Measurements from ENCODE around the gene LRRC4C.
A peak's percentile ranks its signal among the peaks of the same experiment; 100 is the strongest.

The LRRC4C gene

DNA sequence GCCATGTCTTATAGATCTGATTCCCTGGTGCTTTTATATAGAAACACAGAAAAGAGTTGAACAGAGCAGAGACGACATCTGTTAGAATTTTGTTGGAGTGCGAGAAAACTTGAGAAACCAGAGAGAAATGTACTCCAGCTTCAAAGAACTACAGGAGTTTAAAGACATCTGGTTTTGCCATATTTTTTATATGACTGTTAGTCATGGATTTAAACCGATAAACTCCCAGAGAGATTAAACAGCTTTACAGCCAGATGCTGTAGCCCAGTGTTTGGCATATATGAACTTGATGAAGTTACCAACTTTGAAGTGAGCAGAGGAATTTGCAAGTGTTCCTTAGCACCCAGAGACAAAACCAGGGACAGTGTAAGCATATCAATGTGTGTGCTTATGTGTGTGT, 1083.1 kb downstream of the LRRC4C start:
- TF ChIP-seq Cebpa-rat (IDR thresholded peaks at IDR 0.05): no peak
- no peak overlapping the region for H3K9ac ChIP-seq
- H3K27me3 ChIP-seq: no peaks in the 10 kb centered on the region
- H3K4me2 ChIP-seq: no peak overlapping the region
- no peaks in the 10 kb centered on the region for H3K36me3 ChIP-seq
- no peaks in the 10 kb centered on the region for H4K20me1 ChIP-seq
- H3K4me3 ChIP-seq: no peak overlapping the region
- no peak overlapping the region for H3K27ac ChIP-seq
- no peaks in the 10 kb centered on the region for H3K4me1 ChIP-seq
- no peaks in the 10 kb centered on the region for H3K9me3 ChIP-seq (replicated peaks in 1 of 11)

GRCh38 chr11:40370821-40371616, 1088.4 kb downstream of the LRRC4C start:
- Histone ChIP-seq H3K9ac (no peak overlapping the region), H3K9me3 (replicated peaks in 1 of 11) (no peaks in the 10 kb centered on the region), H3K4me2 (no peak overlapping the region), H3K36me3 (no peaks in the 10 kb centered on the region), H3K4me1 (no peaks in the 10 kb centered on the region), H3K4me3 (no peak overlapping the region), H3K27me3 (no peaks in the 10 kb centered on the region), H4K20me1 (no peaks in the 10 kb centered on the region), H3K27ac (no peak overlapping the region)
- no peak for TF ChIP-seq Cebpa-rat (IDR thresholded peaks at IDR 0.05)

- Histone ChIP-seq H3K27me3 (no peaks in the 10 kb centered on the region), H3K4me2 (no peak overlapping the region), H3K9me3 (replicated peaks in 1 of 11) (no peaks in the 10 kb centered on the region; a peak in 1 of 22 replicates), H3K4me1 (no peaks in the 10 kb centered on the region), H4K20me1 (no peaks in the 10 kb centered on the region), H3K9ac (no peak overlapping the region), H3K36me3 (no peaks in the 10 kb centered on the region), H3K27ac (no peak overlapping the region), H3K4me3 (no peak overlapping the region)
- no peak for TF ChIP-seq Cebpa-rat (IDR thresholded peaks at IDR 0.05)
Observed at GRCh38 chr11:40360206-40360798, 1099.2 kb downstream of the LRRC4C start.

- H3K4me2 ChIP-seq: no peak overlapping the region
- no peaks in the 10 kb centered on the region for H4K20me1 ChIP-seq
- H3K9ac ChIP-seq: no peak overlapping the region
- no peaks in the 10 kb centered on the region for H3K27me3 ChIP-seq
- no peaks in the 10 kb centered on the region for H3K9me3 ChIP-seq (replicated peaks in 1 of 11)
- H3K4me1 ChIP-seq: peaks cover 0 to 5% (median 0%) of the 10 kb centered on the region in 10 experiments; a peak in 1 of 20 replicates
- no peak overlapping the region for H3K4me3 ChIP-seq
- TF ChIP-seq Cebpa-rat (IDR thresholded peaks at IDR 0.05): no peak
- H3K36me3 ChIP-seq: no peaks in the 10 kb centered on the region
- H3K27ac ChIP-seq: no peak overlapping the region
Observed at GRCh38 chr11:40354121-40354520, 1105.3 kb downstream of the LRRC4C start.

DNA sequence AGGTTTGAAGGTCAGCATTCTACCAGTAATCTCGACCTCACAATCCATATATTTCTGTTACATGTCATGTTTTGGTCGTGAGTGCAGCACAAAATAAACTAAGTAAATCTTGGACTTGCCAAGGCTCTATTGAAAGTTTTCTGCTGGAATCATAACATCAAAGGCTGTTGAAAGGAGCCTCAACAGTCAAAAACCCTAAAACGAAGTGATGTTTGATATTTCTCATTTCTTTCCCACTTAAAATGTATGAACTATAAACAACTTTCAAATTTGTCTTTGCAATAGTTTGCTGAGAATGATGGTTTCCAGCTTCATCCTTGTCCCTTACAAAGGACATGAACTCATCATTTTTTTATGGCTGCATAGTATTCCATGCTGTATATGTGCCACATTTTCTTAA, 1118.5 kb downstream of the LRRC4C start:
- TF ChIP-seq Cebpa-rat (IDR thresholded peaks at IDR 0.05): no peak
- no peaks in the 10 kb centered on the region for H3K27me3 ChIP-seq
- H3K9me3 ChIP-seq (replicated peaks in 1 of 11): peaks cover 0 to 10% (median 0%) of the 10 kb centered on the region in 11 experiments; a peak in 3 of 22 replicates
- H3K36me3 ChIP-seq: no peaks in the 10 kb centered on the region
- peaks cover 0 to 9% (median 0%) of the 10 kb centered on the region in 10 experiments; a peak in 3 of 20 replicates for H3K4me1 ChIP-seq
- no peak overlapping the region for H3K27ac ChIP-seq
- H3K4me2 ChIP-seq: no peak overlapping the region
- H4K20me1 ChIP-seq: no peaks in the 10 kb centered on the region
- H3K4me3 ChIP-seq: no peak overlapping the region
- no peak overlapping the region for H3K9ac ChIP-seq

- H3K27ac ChIP-seq: no peak overlapping the region
- H3K9ac ChIP-seq: no peak overlapping the region
- no peaks in the 10 kb centered on the region for H3K27me3 ChIP-seq
- no peaks in the 10 kb centered on the region for H3K36me3 ChIP-seq
- TF ChIP-seq Cebpa-rat (IDR thresholded peaks at IDR 0.05): no peak
- H3K4me3 ChIP-seq: no peak overlapping the region
- no peaks in the 10 kb centered on the region for H4K20me1 ChIP-seq
- peaks cover 0 to 2% (median 0%) of the 10 kb centered on the region in 11 experiments; a peak in 3 of 22 replicates for H3K9me3 ChIP-seq (replicated peaks in 1 of 11)
- H3K4me1 ChIP-seq: peaks cover 0 to 9% (median 0%) of the 10 kb centered on the region in 10 experiments; a peak in 3 of 20 replicates
- H3K4me2 ChIP-seq: 0 out of 22 replicates have a peak overlapping the region, but pooled peaks of 2 of the 11 experiments have one; percentile 6 to 22
Observed at GRCh38 chr11:40338739-40339138, 1120.7 kb downstream of the LRRC4C start.

DNA sequence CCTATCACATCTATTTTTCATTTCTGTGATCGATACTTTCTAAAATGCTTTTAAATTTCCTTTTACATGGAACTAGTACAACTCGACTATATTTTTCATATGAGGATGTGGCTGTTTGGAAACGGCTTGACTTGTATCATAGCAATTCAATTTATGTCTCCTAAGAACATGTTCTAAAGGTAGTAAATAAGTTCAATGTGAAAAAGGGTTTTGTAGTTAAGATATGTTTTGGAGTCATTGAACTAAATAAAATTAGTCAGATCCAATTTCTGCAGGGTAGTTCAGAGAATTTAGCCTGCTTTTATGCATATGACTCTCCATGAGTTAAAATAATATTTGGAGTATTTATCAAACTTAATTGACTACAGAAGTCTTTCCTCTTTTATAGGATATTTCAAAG, 1121.4 kb downstream of the LRRC4C start:
- Histone ChIP-seq H3K4me3 (no peak overlapping the region), H3K36me3 (no peaks in the 10 kb centered on the region), H3K4me1 (peaks cover 0 to 9% (median 0%) of the 10 kb centered on the region in 10 experiments; a peak in 3 of 20 replicates), H3K27ac (no peak overlapping the region), H3K9me3 (replicated peaks in 1 of 11) (no peaks in the 10 kb centered on the region), H3K4me2 (no peak overlapping the region), H4K20me1 (no peaks in the 10 kb centered on the region), H3K9ac (no peak overlapping the region), H3K27me3 (no peaks in the 10 kb centered on the region)
- no peak for TF ChIP-seq Cebpa-rat (IDR thresholded peaks at IDR 0.05)

DNA sequence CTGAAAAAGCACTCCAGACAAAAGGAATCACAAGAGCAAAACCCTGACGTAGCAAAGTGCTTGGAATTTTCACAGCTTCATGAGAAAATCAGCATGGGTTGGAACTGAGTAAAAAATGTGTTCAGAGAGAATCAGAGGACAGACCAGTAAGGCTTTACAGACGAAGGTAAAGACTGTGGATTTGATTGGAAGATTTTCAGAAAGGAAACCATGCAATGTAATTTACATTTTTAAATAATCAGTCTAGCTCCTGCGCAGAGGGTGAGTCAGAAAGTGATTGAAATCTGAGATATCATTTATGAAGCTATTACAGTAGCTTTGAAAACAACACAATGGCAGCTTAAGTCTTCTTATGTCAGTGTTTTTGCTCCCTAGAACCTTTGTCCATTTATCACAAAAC, 1122.3 kb downstream of the LRRC4C start:
- H3K27me3 ChIP-seq: no peaks in the 10 kb centered on the region
- no peaks in the 10 kb centered on the region for H3K9me3 ChIP-seq (replicated peaks in 1 of 11)
- no peak overlapping the region for H3K4me3 ChIP-seq
- H3K36me3 ChIP-seq: no peaks in the 10 kb centered on the region
- H3K4me1 ChIP-seq: peaks cover 0 to 9% (median 0%) of the 10 kb centered on the region in 10 experiments; a peak in 3 of 20 replicates
- no peak for TF ChIP-seq Cebpa-rat (IDR thresholded peaks at IDR 0.05)
- no peak overlapping the region for H3K4me2 ChIP-seq
- no peak overlapping the region for H3K27ac ChIP-seq
- no peak overlapping the region for H3K9ac ChIP-seq
- H4K20me1 ChIP-seq: no peaks in the 10 kb centered on the region

DNA sequence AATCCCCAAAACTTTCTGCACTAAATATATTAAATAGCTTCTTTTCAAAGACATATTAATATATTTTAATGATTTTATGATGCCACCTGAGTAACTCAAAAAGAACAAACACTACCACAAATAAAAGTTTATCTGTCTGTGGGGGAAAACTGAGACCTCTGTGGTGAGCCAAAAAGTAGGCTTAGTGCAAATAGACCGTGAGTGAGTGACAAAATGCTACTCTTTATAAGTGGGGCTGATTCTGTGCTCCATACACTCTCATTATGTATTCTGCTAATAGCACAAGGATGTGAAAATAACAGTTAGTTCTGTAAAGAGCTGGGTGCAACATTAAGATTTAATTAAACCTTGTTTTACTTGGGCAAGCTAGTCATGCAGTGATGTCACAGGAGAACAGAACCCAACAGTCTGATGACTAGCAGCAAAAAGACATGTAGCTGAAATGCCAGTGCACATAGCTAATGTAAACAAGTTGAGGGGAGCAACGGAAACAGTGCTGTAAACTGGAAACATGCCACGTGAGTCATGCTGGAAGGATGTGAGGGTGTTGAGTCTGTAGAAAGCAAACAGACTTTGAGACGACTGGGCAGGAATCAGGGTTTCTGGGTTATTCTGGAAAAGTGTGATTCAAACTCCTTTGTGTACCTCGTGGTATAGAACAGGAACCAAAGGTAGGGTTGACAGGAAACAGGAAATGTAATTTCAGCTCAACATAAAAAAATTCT, 1130.4 kb downstream of the LRRC4C start:
- Histone ChIP-seq H3K27me3 (no peaks in the 10 kb centered on the region), H4K20me1 (no peaks in the 10 kb centered on the region), H3K27ac (peak overlapping the region in 4 of 11 experiments; percentile 35 to 46 (median 42); a peak in 6 of 22 replicates), H3K36me3 (no peaks in the 10 kb centered on the region), H3K4me3 (no peak overlapping the region), H3K9me3 (replicated peaks in 1 of 11) (no peaks in the 10 kb centered on the region), H3K9ac (no peak overlapping the region), H3K4me2 (peak overlapping the region in 4 of 11 experiments; percentile 14 to 62 (median 34); a peak in 6 of 22 replicates), H3K4me1 (peaks cover 0 to 22% (median 3%) of the 10 kb centered on the region in 10 experiments; a peak in 9 of 20 replicates)
- no peak for TF ChIP-seq Cebpa-rat (IDR thresholded peaks at IDR 0.05)
